GM03348 (cell line): ENCODE measurements around the gene DUSP9.
"Not testable (repeated sequence)": the region's sequence is repeated elsewhere in the genome, so short reads cannot be mapped to it uniquely, and the experiment has no call there.

Experiments used
- DNase-seq: peaks from one replicate; pipeline ENCODE4 v3.0.0; 2012; ENCODE audit warnings: low spot score

DUSP9 gene

DNA sequence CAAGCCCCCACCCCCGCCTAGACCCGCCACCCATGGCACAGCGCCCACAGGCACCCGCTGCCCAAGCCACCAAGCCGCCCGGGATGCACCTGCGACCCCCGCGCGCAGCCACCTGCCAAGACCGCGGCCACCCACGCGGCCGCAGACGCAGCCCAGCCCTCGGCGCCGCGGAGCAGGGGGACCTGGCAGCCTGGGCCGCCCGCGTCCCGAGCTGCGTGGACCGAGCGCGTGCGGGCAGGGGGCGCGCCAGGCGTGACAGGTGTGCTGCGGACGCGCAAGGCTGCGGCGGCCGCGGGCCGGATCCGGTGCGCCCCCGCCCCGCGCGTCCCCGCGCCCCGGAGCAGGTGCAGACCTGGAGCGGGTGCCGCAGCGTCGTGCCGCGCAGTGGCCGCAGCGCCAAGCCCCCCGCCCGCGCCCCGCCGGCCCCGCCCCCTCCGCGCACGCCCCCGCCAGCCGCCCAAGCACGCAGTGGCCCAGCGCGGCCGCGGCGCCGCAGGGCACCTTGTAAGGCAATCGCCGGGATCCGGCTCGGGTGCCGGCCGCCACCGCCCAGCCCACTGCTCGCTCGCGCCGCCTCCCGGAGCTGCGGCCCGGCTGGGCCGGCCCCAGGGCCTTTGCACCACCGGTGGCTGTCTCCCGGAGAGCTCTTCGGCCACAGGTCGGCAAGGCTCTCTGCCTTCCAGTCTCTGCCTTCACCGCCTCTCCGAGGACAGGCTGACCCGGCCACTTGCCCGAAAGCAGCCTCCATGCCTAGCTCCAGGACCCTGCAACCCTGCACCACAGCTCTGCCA, 26.6 kb downstream of the DUSP9 start, which contains the start of gene PNCK:
Gene PNCK (minus strand): TSS at position 386 of the 791 bp plus-strand sequence. CDS start 737 bp downstream, outside the sequence.
- DNase-seq = no peak

DNA sequence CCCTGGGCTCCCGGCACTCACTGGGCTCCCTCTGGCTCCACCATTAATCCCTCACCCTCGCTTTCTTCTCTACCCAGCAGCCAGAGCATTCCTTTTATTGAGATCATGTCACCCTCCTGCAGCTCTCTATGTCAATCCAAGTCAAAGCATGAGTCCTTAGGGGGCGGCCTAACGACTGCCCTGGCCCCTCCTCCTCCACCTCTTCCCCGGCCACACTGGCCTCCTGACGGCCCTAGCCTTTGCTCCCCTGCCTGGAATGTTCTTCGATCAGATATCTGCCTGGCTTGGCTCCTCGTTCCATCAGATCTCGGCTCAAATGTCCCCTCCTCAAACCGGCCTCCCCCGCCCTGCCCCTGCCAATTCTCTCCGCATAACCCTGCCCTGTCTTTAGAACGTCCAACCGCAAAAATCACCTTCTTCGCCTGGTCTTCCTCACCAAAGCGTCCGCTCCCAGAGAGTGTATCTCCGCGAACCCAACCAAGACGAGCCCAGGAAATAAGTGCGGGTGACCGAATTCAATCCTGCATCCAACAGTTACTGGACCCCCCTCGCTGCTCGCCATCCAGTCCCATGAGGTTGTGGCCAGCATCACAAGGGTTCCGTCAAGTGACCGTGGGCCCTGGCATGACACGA, 27.3 kb downstream of the DUSP9 start:
- DNase-seq = no peak

DNA sequence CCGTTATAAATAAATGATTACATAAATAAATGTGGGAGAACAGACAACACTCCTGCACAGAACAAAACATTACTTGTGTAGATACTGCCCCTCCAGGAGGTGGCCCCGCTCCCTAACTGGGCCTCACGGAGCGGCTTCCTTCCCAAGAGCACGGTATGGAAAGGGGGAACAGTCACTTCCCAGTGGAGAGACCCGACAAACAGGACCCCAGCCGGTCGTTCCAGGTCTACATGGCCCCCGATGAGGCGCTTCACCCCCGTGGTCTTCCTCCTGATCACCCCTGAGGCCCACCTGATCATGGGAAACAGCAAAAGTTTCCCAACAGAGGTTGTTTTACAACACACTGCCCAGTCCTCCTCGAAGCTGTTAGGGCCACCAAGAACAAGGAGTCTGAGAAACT, 34.2 kb downstream of the DUSP9 start:
- no peak for DNase-seq

DNA sequence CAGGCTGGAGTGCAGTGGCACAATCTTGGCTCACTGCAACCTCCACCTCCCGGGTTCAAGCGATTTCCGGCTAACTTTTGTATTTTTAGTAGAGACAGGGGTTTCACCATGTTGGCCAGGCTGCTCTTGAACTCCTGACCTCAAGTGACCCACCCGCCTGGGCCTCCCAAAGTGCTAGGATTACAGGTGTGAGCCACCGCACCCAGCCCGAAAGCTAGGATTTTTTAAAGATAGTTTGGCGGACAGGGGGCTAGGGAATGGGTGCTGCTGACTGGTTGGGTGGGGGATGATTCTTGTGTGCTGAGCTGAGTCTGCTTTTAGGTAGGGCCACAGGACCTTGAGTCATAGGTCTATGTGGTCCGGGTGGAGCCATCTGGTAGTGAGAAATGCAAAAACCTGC, 36.5 kb downstream of the DUSP9 start:
- DNase-seq = not testable (repeated sequence)

DNA sequence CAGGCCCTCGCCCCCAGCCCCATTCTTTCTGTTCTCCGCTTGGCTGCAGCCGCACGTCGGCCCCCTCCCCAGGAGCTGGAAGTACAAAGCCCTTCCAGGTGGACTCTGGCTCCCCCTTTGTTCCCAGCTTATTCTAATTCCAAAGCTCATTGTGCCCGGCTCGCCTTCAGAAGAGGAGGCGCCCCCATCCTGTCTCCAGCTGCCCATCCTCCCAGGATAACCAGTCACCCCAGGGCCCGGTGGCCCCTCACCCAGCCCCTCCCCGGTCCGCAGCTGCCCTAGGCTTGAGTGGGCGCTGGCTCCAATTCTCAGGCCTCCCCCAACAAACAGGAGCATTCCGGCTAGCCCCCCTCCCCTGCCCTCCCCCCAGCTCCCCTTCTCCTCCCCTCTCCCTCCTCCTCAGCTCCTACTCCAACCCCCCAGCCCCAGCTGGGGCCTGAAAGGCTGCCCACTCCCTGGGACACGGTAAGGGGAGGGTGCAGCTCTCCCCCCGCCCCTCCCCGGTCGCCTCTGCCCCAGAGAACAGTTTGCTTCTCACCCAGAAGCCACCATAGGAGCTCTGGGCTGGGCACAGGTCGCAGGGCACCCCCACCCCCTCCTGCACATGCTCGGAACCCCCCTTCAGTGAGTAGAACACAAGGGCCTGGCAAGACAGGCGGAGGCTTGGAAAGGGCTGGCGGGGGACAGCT, 37.6 kb downstream of the DUSP9 start:
- no peak for DNase-seq

DNA sequence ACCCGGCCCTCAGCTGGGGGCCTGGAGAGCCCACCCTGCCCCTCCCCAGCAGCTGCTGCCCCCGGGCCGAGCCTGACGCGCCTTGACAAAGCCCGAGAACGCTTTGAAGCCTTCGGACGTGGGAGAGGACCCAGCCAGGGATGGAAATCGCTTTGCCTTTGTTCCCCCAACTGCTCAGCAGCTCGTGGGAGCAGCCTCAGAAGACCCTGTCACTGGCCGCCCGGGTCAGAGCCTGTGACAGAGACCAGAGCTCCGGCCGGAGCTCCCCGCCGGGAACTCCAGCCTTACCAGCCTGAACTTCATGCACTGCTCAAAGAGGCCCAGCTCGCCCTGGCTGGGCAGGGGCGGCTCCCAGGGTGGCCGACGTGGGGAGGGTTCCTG, 38.1 kb downstream of the DUSP9 start:
- no peak for DNase-seq

DNA sequence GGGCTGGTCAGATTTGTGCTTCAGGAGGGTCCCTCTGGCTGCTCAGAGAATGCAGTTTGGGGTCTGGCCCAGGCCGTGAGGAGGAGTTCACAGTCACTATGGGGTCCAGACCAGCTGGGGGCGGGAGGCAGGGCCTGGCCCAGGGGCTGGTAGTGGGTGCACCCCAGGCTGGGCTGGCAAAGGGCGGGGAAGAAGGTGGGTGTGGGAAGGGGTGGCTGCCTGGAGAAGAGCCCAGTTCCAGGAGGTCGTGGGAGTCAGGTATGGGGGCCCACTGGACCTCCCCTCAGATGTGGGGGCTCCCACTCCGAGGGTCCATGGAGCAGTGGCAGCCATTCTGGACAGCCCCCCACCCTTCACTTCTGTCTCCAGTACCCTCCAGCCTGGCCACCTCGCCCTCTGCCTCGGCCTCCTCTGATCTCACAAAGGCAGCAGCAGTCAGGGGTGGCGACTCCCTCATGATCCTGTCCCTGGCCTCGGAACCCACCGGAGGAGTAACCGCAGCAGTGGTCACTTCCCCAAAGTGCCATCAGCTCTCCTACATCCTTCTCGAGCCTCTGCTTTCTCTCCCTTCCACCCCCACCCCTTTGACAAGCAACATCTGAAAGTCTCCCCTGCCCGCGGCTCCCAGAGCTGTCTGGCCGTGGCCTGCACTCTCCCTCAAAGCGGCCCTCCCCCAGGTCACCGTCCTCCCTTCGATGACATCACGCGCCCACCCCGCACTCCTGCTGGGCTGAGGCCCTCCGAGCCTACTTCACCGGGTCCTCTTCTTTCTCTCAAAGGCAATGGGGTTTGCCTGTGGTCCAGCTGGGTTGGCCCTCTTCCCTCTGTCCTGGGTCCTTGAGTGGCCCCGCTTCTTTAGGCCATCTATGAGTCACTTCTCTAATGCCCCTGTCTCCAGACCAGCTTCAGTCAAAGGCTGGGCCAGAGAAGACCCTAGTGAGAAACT, 39.0 kb downstream of the DUSP9 start:
- no peak for DNase-seq

DNA sequence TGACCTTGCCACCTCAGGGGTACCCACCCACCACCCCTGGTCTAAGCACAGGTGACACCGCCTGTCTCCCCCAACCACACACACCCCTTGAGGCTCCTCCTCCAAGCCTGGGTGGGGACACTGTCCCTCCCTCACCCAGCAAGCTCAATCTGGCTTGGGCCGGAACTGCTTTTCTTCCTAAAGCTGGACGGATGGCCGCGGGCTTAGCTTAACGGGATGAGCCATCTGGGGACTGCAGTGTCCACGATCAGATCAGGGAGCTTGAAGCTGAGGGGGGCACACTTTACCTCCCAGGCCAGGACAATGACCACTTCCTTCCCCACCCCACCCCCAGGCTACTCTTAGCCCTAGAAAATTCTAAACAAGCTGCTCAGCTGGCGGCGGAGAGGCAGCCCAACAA, 39.7 kb downstream of the DUSP9 start:
- no peak for DNase-seq

DNA sequence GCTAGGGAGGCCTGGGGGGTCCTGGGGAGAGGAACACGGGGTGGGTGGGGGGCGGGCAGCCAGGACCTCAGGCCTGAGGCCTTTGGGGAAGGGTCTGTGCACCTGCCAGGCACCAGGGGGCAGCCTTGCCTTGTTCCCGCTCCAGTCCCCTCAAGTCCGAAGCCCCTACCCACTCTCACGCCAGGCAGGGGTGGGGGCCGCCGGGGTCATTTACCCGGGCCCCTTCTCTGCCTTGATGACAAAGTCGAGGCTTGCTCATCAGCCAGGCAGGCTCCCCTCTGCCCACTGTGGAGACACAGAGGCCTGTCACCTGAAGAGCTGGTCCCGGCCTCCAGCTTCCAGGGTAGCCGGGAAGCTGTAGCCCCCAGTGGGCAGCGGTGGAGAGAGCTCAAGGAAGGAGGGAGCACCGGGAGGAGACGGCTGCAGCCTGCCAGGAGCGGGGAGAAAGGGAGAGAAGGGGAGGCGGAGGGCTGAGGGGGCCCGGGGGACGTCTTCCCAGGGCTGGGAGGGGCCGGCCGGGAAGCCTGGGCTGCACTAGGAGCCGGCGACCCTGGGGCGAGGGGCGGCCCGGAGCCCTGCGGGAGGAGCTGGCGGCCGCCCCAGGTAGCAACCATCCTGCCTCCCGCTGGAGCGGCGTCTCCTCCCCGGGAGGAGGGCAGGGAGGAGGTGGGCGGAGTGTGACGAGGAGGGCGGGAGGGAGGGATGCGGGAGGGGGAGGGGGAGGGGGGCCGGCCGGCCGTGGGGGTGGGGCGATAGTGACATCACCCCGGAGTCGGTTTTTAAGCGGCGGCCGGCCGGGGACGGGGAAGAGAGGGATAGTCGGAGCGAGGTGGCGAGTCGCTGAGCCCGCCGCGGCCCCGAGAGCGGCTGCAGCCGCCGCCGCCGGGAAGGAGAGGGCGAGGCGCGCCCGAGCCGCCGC, 40.4 kb downstream of the DUSP9 start, which contains the start of gene SLC6A8:
Gene SLC6A8 (plus strand): TSS at position 806 of the 919 bp plus-strand sequence. CDS start 649 bp downstream, outside the sequence.
- DNase-seq = peak; percentile 92

DNA sequence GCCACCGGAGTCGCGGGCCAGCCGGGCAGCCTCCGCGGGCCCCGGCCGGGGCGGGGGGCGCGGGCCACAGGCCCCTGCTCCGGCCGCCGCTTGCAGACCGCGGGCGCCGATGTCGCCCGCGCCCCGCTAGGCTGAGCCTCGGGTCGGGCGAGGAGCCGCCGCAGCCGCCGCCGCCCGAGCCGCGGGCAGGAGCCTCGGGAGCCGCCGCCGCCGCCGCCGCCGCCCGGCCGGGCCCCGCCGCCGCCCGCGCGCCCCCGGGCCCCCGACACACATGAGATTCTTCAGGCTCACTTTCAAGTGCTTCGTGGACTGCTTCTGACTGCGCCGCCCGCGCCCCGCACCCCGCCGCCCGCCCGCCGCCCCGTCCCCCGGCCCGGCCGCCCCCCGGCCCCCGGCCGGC, 41.1 kb downstream of the DUSP9 start:
- DNase-seq = peak; percentile 27

DNA sequence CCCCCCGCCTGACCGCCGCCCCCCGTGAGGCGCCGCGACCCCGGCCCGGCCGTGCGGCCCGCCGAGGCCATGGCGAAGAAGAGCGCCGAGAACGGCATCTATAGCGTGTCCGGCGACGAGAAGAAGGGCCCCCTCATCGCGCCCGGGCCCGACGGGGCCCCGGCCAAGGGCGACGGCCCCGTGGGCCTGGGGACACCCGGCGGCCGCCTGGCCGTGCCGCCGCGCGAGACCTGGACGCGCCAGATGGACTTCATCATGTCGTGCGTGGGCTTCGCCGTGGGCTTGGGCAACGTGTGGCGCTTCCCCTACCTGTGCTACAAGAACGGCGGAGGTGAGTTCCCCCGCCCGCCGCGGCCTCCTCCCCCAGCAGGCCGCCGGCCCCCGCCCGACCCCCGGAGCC, 41.5 kb downstream of the DUSP9 start:
- DNase-seq = no peak

DNA sequence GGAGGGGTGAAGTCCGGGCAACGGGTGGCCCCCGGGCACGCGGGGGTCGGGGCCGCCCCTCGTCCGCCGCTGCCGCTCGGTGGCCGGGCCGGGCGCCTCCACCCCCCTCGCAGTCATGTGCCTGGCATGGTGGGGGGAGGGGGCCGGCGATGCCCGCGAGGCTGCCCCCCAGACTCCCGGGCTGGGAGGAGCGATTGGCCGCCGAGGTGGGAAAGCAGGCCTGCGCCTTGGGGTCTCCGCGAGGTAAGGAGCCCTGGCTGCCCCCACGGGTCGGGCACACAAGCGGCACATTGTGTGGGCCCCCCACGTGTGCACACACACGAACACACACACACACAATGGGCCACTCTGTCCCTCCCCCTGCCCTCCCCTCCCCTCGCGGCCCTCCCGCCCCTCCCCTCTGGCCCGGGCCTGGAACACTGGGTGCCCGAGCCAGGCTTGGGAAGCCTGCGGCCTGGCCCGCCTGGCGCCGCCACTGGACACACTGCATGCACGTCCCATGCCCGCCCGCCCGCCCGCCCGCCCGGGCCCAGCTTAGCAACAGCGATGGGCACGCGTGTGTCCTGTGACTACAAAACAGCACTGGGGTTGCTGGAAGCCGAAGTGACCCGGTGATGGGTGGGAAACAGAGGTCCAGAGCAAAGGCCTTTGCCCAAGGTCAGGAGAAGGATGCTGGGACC, 42.0 kb downstream of the DUSP9 start:
- DNase-seq = peak; percentile 55

DNA sequence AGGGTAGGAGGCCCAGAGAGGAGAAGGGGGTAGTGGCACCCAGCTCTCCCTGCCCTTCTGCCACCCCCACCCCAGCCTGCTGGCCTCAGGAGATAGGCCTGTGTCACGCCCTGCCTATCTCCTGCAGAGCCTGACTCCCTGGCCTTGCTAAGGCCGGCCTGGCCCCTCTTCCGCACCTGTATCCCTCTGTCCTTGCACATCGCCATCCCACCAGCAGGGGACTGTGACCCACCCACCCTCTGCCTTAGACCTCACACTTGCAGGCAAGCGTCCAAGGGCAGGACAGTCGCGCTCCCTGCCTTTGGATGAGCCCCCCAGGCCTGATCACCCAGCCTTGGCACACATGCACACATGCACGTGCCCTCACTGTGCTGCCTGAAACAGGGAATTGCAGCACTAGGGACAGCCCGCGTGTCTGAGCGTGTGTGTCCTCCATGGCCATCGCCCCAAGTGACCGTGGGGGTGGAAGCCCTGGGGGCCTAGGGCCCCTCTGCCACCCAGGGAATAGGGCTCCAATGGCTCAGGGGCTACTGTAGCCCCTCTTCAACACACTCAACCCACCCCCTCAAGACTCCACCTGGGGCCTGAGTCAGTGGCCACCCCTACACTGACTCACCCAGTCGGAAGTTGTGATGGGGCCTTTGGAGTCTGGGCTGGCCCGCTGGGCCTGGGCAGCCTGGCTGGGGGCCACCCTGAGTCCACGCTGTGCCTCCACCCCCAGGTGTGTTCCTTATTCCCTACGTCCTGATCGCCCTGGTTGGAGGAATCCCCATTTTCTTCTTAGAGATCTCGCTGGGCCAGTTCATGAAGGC, 42.9 kb downstream of the DUSP9 start:
- no peak for DNase-seq

DNA sequence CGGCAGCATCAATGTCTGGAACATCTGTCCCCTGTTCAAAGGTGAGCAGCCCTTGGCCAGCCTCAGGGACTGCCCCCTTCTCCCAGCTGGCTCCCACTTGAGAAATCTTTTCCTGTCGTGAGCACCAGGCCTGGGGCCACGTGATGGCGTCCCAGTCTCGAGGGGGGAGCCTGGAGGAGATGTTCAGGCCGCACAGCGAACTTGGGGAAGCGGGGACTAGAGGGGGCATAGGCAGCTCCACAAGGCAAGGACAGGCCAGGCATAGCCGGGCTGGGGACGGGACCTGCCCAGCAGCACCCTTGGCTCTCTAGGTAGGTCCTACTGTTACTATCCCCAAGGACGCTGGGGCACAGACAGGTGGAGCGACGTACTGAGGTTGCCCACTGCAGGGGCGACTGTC, 43.5 kb downstream of the DUSP9 start:
- no peak for DNase-seq

DNA sequence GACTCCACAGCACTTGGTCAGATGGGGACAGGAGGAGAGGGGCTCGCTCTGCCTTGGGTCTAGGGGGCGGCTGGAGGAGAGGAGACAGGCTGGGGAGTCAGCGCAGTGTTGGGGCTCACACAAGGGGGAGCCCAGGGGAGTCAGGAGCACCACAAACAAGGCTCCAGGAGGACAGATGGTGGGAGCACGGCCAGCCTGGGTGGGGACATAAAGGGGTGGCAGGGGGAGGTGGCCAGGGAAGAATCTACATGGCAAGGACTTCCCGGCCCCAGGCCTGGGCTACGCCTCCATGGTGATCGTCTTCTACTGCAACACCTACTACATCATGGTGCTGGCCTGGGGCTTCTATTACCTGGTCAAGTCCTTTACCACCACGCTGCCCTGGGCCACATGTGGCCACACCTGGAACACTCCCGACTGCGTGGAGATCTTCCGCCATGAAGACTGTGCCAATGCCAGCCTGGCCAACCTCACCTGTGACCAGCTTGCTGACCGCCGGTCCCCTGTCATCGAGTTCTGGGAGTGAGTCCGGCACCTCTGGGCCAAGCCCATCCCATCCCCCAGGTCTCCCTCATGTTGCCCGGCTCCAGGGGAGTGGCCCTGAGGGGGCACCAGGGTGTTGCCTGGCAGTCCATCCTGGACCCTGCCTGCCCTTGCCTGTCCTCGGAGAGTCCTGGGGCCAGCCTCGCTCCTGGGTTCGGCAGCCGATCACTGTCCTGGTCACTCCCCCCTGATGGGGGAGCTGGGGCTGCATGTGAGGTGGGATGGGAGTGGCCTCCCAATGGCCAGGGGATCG, 44.2 kb downstream of the DUSP9 start:
- not testable (repeated sequence) for DNase-seq

DNA sequence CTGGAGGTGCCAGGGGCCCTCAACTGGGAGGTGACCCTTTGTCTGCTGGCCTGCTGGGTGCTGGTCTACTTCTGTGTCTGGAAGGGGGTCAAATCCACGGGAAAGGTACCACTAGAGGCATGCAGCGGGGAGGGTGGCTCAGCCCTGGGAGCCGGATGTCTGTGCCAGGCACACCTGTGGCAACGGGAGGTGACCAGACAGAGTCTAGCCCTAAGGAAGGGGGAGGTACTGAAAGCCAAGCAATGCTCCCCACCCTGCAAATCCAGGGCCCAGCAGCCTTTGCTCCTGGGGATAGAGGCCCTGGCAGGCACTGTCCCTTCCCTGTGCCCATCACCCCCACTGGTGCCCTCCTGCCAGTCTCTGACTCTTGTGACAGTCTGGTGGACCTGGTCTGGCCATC, 45.0 kb downstream of the DUSP9 start:
- DNase-seq = no peak

DNA sequence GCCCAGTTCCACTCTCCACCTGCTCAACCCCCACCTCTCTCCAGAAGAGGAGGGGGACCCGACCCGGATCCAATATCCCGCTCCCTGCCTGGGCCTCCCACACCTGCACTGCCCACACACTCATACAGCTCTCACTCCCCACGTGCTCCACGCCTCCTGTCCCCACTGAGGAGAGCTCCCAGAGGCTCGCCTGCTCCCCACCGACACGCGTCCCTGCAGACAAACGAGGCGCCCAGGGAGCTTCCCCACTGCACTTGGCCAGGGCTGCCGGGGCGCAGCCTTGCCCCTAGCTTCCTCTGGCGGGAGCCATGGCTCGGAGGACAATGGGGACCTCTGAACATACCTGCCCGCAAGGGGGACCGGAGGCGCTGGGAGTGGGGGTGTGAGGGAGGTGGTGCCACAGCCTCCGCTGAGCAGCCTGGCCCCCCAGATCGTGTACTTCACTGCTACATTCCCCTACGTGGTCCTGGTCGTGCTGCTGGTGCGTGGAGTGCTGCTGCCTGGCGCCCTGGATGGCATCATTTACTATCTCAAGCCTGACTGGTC, 45.7 kb downstream of the DUSP9 start:
- DNase-seq = no peak
